NCI-H748 (cell line): ENCODE results near the gene UVRAG.
"Not testable (repeated sequence)": the region's sequence is repeated elsewhere in the genome, so short reads cannot be mapped to it uniquely, and the experiment has no call there.

Source experiments
- DNase-seq: peaks from one replicate; lab custom pipeline; 2025; ENCODE audit not compliant: unreplicated experiment; lab: John Stamatoyannopoulos, UW

UVRAG gene

DNA sequence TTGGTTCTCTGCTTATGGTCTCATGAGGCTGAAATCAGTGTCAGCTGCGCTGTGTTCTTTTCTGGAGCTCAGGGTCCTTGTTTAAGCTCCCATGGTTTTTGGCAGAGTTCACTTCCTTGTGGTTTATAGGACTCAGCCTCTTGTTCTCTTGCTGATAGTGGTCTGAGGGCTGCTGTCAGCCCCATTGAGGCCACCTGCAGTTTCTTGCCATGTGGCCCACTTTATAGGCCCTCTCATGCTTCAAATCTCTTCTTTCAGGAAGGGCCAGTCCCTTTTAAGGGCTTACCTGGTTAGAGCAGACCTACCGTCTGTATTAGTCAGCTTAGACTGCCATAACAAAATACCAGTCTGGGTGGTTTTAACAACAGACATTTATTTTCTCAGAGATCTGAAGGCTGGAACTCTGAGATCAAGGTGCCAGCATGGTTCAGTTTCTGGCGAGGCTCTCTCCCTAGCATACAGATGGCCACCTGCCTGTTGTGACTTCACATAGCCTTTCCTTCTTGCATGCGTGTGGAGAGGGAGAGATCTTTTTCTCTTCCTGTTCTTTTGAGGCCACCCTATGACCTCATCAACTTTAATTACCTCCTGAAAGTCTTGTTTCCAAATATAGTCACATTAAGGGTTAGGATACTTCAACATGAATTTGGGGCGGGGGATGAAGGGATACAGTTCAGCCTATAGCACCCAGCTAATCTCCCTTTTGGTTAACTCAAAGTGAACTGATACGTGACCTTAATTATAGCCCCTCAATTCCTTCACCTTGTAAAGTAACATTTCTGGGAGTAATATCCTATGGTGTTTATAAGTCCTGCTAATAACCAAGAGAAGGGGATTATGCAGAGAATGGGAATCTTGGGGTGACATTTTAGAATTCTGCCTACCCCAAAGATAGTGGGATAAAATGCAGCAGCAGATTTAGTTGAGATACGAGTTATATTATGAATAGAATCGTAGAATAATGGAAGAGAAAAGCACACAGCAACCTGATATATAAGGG is 131.8 kb downstream of the UVRAG start:
- peak; percentile 4 for DNase-seq

DNA sequence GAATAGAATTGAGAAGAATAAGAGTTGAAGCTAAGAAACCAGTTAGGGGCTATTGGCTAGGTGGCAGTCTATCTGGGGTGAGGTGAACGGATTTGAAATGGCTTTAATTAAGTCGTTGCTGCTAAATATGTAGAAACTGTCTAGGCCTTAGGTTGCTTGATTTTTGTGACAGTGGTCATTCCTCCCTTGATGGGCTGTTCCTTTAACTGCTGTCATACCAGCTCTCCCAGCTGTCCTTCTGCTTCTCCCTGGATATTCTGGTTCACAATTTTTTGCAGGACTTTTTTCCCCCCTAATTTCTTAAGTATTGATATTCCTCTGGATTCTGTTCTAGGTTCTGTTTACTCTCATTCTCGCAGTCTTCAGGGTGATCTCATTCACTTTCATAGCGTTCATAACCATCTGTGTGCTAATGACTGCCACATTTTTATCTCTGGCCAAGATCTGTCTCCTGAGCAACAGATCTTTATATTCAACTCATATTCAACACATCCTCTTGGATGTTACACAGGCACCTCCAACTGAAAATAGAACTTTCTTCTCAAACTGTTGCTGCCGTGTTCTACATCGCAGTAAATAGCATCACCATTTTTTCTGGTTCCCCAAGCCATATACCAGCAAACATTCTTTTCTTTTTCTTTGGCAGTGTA is 134.1 kb downstream of the UVRAG start:
- no peak for DNase-seq

DNA sequence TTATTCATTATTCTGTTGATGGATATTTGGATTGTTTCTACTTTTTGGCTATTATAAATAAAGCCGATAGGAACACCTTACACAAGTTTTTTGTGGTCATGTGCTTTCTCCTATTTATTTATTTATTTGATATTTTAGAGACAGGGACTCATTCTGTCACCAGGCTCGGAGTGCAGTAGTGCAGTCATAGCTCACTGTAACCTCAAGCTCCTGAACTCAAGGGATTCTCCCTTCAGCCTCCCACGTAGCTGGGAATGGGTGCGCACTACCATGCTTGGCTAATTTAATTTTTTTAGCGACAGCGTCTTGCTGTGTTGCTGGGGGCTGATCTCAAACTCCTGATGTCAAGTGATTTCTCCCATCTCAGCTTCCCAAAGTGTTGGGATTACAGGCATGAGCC is 135.1 kb downstream of the UVRAG start:
- DNase-seq, result no peak

DNA sequence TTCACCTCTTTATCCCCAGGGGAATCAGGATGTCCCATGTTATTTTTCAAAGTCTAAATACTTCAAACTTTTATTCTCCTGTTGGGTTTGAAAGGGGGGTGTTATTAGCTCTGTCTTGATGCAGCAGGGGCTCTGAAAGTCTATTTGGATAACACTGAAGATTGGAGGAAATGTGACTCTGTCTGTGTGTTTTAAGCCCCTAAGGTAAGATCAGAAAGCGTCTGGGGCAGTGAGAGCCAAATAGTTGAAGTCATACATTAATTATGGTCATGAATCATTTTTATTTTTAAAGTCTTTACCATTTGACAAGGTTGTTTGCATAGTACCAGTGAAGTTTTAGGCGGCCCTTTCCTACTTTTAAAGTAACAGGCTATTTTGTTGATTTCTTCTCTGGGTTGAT is 139.0 kb downstream of the UVRAG start:
- DNase-seq, result no peak

- no peak for DNase-seq
Observed at GRCh38 chr11:75955443-75955842, 140.4 kb downstream of the UVRAG start.

GRCh38 chr11:75959540-75959939 is 144.5 kb downstream of the UVRAG start:
- DNase-seq, result no peak

DNA sequence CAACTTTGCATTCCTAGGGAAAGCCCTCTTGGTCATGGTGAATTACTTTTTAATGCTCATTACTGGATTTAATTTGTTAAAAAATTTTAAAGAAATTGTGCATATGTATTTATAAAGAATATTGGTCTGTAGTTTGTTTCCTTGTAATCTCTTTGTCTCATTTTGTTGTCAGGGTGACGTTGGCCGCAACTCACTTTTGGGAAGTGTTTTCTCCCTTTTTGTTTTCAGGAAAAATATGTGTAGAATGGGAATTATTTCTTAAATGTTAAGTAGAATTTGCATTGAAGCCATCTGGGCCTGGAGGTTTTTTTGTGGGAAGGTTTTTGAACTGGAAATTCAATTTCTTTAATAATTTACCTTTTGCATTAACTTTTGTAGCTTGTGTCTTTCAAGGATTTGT is 149.1 kb downstream of the UVRAG start:
- no peak for DNase-seq

DNA sequence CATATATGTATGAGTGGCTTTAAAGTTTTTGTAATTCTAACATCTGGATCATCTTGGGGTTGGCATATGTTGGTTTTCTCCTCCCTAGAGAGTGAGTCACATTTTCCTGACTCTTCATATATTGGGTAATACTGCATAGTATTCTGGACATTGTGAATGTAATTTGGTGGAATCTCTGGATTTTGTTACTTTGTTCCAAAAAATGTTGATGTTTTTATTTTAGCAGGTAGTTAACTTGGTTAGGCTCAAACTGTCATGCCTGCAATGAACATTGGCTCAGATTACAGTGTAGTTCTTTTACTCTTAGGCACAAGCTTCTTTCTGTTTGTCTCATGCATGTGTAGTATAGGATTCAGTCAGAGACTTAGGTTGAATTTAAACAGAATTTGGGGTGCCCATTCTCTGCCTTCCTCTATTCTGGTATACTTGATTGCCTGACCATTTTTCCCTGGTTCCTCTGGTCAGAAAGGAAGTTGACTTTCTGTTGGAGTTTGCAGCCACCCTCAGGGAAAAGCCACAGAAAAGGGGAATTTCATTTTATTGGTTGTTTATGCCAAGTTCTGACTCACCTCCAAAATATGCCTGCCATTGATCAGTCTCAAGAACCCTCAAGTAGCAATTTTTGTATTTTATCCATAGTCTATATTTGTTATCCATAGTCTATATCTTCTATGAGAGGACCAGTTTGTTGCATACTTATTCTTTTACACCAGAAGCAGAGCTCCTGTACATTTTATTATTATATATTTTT is 151.7 kb downstream of the UVRAG start:
- DNase-seq, result no peak

DNA sequence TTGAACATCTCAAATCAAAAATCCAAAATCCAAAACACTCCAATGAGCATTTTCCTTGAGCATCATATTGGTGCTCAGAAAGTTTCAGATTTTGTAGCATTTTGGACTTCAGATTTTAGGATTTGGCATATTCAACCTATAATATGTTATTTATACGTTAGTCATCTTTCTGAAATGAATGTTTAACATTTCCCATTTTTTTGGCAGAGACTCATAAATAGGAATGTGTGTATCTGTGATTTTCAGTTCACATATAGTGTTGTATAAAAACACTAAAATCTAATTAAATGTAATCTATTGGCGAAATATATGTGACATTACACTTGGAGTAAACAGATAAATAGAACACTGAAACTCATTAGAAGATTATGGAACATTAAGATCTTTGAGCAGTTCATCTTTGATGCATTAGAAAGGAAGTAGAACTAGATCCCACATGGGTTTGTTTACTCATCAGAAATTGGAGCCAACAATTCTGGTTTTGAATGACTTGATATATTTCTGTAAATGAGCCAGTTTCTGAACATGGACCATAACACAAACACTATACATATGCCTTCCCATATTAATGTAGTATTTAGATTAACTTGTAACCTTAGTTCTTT is 153.1 kb downstream of the UVRAG start:
- no peak for DNase-seq

DNA sequence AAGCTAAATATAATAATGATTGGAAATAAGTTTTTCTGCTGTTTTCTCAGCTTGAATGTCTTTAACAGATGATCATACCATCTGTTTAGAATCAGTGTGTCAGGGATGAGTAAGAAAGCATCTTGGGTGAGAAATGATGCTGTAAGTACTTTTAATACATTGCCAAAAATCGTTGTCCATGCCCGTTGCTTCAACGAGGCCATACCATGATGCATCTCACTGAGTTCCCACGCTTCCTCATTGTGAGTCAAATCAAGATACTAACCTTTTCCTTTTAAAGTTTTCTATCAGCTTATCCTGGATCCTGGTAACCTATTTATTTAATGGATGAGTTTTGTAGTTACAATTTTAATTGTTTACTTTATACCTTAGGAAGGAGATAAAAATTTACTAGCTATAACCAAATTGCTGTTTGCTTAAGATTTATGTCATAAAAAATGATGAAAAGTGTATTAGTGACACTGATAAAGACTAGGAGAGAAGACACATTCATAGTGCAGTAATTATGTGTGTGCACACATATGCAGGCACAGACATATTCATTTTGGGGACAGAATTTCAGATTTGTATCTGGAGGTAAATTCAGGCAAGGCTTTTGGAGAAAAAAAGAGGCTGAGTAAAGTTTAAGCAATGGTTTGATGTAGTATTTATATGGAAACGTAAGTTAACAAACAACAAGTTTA is 154.8 kb downstream of the UVRAG start:
- DNase-seq, result no peak

DNA sequence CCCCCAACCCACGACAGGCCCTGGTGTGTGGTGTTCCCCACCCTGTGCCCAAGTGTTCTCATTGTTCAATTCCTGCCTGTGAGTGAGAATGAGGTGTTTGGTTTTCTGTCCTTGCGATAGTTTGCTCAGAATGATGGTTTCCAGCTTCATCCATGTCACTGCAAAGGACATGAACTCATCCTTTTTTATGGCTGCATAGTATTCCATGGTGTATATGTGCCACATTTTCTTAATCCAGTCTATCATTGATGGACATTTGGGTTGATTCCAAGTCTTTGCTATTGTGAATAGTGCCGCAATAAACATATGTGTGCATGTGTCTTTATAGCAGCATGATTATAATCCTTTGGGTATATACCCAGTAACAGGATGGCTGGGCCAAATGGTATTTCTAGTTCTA is 158.7 kb downstream of the UVRAG start:
- not testable (repeated sequence) for DNase-seq

DNA sequence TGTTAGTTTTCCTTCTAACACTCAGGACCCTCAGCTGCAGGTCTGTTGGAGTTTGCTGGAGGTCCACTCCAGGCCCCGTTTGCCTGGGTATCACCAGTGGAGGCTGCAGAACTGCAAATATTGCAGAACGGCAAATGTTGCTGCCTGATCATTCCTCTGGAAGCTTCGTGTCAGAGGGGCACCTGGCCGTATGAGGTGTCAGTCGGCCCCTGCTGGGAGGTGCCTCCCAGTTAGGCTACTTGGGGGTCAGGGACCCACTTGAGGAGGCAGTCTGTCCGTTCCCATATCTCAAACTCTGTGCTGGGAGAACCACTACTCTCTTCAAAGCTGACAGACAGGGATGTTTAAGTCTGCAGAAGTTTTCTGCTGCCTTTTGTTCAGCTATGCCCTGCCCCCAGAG is 164.1 kb downstream of the UVRAG start:
- DNase-seq, result not testable (repeated sequence)

- not testable (repeated sequence) for DNase-seq
Observed at GRCh38 chr11:75979479-75980027, 164.5 kb downstream of the UVRAG start.

GRCh38 chr11:75980031-75980430 is 165.0 kb downstream of the UVRAG start:
- no peak for DNase-seq

- no peak for DNase-seq
Observed at GRCh38 chr11:75981546-75981945, 166.5 kb downstream of the UVRAG start.

DNA sequence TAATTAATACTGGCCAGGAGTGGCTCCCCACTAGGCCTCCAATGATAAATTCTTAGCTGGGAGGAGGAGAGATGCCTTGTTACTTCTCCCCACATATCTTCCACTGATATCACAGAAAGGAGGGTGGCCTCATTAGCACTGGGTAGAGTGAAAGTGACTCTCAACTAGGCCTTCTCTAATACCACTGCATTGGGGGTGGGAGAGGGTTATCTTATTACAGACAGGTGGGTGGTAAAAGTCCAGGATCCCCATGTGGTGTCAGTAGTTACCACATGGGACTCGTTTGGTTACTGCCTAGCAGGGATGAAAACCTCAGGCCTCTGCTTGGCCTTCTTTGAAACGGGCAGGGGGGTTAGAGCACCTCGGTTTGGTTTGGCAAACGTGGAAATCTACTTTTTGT is 167.3 kb downstream of the UVRAG start:
- no peak for DNase-seq

DNA sequence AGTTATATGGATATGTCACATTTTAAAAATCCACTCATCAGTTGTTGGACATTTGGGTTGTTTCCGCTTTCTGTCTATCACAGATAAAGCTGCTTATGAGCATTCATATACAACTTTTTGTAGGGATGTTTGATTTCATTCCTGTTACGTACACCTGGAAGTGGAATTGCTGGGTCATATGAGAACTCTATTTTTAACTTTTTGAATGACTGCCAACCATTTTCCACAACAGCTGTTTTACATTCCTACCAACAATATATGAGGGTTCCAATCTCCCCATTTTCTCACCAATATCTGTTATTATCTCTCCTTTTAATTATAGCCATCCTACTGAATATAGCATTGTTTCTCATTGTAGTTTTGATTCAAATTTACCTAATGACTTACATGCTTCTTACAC is 172.0 kb downstream of the UVRAG start:
- no peak for DNase-seq

GRCh38 chr11:75993126-75993525 is 178.1 kb downstream of the UVRAG start:
- DNase-seq, result no peak

DNA sequence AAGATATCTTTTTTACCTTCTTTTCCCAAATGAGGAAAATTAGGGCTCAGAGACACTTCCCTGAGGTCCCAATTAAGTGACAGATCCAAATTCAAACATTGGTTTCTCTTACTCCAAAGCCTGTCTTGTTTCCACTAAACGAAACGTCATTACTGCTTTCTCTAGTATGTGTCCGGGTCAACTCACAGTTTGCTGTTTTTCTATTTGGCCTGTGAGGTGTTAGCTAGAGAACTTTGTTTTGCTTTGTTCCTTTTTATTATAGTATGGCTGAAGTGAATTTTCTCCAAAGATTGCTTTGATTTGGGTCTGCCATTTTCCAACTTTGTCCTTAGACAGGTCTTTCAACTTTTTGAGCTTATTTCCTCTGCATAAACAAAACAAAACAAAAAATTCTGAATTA is 179.6 kb downstream of the UVRAG start:
- no peak for DNase-seq
